ENCODE measurements around the gene GBGT1. TPM values are rescaled to one million over a fixed set of nuclear protein-coding genes. Genes with fewer than 3 reads are reported as not detected.

Gene GBGT1
- total and polyA plus RNA-seq, 2 of the 4 experiments (the other 2 are of a cell fraction) = 1.8 to 3.2 TPM

DNA sequence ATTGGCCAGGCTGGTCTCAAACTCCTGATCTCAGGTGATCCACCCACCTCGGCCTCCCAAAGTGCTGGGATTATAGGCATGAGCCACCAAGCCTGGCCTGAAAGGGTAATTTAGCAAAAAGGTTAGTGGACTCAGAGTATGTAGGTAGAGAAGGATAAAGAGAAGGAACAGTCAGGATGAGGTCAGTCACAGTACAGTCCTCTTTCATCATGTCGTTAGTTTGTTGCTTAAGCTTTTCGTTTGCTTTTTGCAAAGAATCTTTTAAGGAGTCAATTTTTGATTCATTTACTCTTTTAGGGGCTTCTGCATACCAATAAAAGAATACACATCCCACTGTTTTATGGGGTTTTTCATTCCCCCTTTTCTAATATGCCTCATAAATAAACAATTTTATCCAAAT lies 17.8 kb upstream of the GBGT1 start:
- H4K20me1 ChIP-seq (ENCODE audit: insufficient read depth, low read length) = no peaks in the 10 kb centered on the region
- no CpG with 5 or more reads among the region's 3 CpGs for WGBS, 2 experiments (ENCODE audit: extremely low coverage in 2 of 2, insufficient read length in 1 of 2)
- no peak overlapping the region for H4K91ac ChIP-seq (ENCODE audit: insufficient read depth, low read depth, low read length)
- BruUV-seq (replicated peaks) = no TSS peak
- H4K5ac ChIP-seq (ENCODE audit: low read depth, low read length) = no peak overlapping the region
- H3K36me3 ChIP-seq (ENCODE audit: control insufficient read depth, insufficient read depth, low read length) = no peaks in the 10 kb centered on the region
- H2BK15ac ChIP-seq (ENCODE audit: low read depth, low read length) = no peak overlapping the region
- no peak overlapping the region for H3K9ac ChIP-seq (ENCODE audit: low read depth, low read length)
- H3K14ac ChIP-seq (replicated peaks; ENCODE audit: low read depth, low read length) = no peak overlapping the region
- no peak overlapping the region for H3K56ac ChIP-seq (ENCODE audit: extremely low read depth, insufficient read depth, low read length)
- H3K18ac ChIP-seq (ENCODE audit: low read depth, low read length) = no peak overlapping the region
- no peaks in the 10 kb centered on the region for H3K9me1 ChIP-seq (ENCODE audit: insufficient read depth, low read length)
- no peak overlapping the region for H4K8ac ChIP-seq (ENCODE audit: low read depth in 2 of 2, low read length in 2 of 2)
- H3K9me3 ChIP-seq (ENCODE audit: control insufficient read depth, insufficient read depth, low read length) = no peaks in the 10 kb centered on the region
- ChIA-PET CTCF (no interaction called here), POLR2A (ENCODE audit: unreplicated experiment) (no interaction called here)
- no peak overlapping the region for H2AK5ac ChIP-seq (ENCODE audit: low read depth, low read length)
- H2BK120ac ChIP-seq (ENCODE audit: low read depth, low read length) = no peak overlapping the region
- no peak overlapping the region for H2AFZ ChIP-seq (replicated peaks; ENCODE audit: low read length, poor library complexity)
- no peak for TF ChIP-seq CEBPB (IDR thresholded peaks at IDR 0.05; ENCODE audit: low read depth, low read length)
- no peak for TF ChIP-seq RFX5 (IDR thresholded peaks at IDR 0.05; ENCODE audit: low read depth, low read length)
- H2BK5ac ChIP-seq (ENCODE audit: low read depth, low read length, poor library complexity, severe bottlenecking) = no peak overlapping the region
- no peaks in the 10 kb centered on the region for H3K79me1 ChIP-seq (ENCODE audit: low read depth in 1 of 2, low read length in 2 of 2)
- ATAC-seq (ENCODE audit: low read depth) = no peak
- H3K27ac ChIP-seq (ENCODE audit: insufficient read depth, low read length) = no peak overlapping the region
- no peak for DNase-seq
- H3K4me1 ChIP-seq (ENCODE audit: control insufficient read depth, insufficient read depth, low read length) = no peaks in the 10 kb centered on the region
- in situ Hi-C loops (cut with MboI; ENCODE audit: low sequenced_read_pairs) = no loop called here
- no peak overlapping the region for H3K4me2 ChIP-seq (ENCODE audit: low read depth, low read length)
- no peak overlapping the region for H3K4ac ChIP-seq (ENCODE audit: low read depth, low read length)
- no peak overlapping the region for H3K4me3 ChIP-seq (ENCODE audit: insufficient read depth, low read depth, low read length)
- no peak overlapping the region for H2AK9ac ChIP-seq (replicated peaks; ENCODE audit: low read depth, low read length, poor library complexity)
- no peak overlapping the region for H2BK20ac ChIP-seq (ENCODE audit: low read depth, low read length)
- peaks cover 37% of the 10 kb centered on the region for H3K27me3 ChIP-seq (ENCODE audit: control insufficient read depth, insufficient read depth, low read length)
- intact Hi-C loops (cut with micrococcal nuclease) = loop anchor here (2.0 kb wide), 1 partner anchor 79 kb away; no protein-coding TSS in a partner anchor
- dilution Hi-C loops (cut with HindIII; ENCODE audit: low sequenced_read_pairs, unreplicated experiment) = no loop called here
- no peak overlapping the region for H3K23ac ChIP-seq (ENCODE audit: low read depth, low read length)
